GM18520 (cell line): ENCODE data around the gene MYEF2.

ENCODE experiments used
- ATAC-seq: cut with Tn5 transposase; IDR thresholded peaks from one replicate; pipeline ENCODE4 v1.9.1; 2021; ENCODE audit not compliant: unreplicated experiment

MYEF2 gene

GRCh38 chr15:48177766-48178647, at the start of gene MYEF2:
Gene MYEF2, minus strand, starts transcription at chr15:48178295. Its CDS starts 58 bp downstream, at chr15:48178237.
- peak; percentile 36 for ATAC-seq

- no peak for ATAC-seq
These were observed 47.7 kb upstream of the MYEF2 start for GRCh38 chr15:48225771-48226170.

GRCh38 chr15:48222627-48223026, 44.5 kb upstream of the MYEF2 start:
- no peak for ATAC-seq

GRCh38 chr15:48221885-48222284, 43.8 kb upstream of the MYEF2 start:
- ATAC-seq: no peak

GRCh38 chr15:48221261-48221660, 43.2 kb upstream of the MYEF2 start:
- no peak for ATAC-seq

GRCh38 chr15:48205981-48206380, 27.9 kb upstream of the MYEF2 start, which contains the start of gene SLC12A1:
Gene SLC12A1, plus strand, starts transcription at chr15:48206302. Its CDS starts 1,418 bp downstream, at chr15:48207720.
- ATAC-seq: no peak

GRCh38 chr15:48202068-48202467, 24.0 kb upstream of the MYEF2 start:
- ATAC-seq: no peak

- ATAC-seq: no peak
These were observed 13.6 kb upstream of the MYEF2 start, which contains the start of gene CTXN2 for GRCh38 chr15:48191574-48192225. Gene CTXN2, plus strand, starts transcription at chr15:48191665. Its CDS starts 9,636 bp downstream, at chr15:48201301.

- no peak for ATAC-seq
These were observed 13.0 kb upstream of the MYEF2 start for GRCh38 chr15:48190932-48191573.

GRCh38 chr15:48186271-48186670, 8.2 kb upstream of the MYEF2 start:
- ATAC-seq: no peak

GRCh38 chr15:48185529-48185928, 7.4 kb upstream of the MYEF2 start:
- no peak for ATAC-seq

GRCh38 chr15:48182749-48183148, 4.7 kb upstream of the MYEF2 start:
- no peak for ATAC-seq

GRCh38 chr15:48178648-48178931, 495 bp upstream of the MYEF2 start:
- no peak for ATAC-seq

- peak; percentile 43 for ATAC-seq
These were observed 721 bp downstream of the MYEF2 start for GRCh38 chr15:48177383-48177765.

GRCh38 chr15:48176957-48177356, 1.1 kb downstream of the MYEF2 start:
- ATAC-seq: no peak

GRCh38 chr15:48176112-48176511, 2.0 kb downstream of the MYEF2 start:
- ATAC-seq: no peak

- peak; percentile 43 for ATAC-seq
These were observed 3.0 kb downstream of the MYEF2 start for GRCh38 chr15:48175126-48175525.

GRCh38 chr15:48170981-48171380, 7.1 kb downstream of the MYEF2 start:
- ATAC-seq: no peak

- ATAC-seq: no peak
These were observed 9.5 kb downstream of the MYEF2 start for GRCh38 chr15:48168616-48169015.

- no peak for ATAC-seq
These were observed 24.6 kb downstream of the MYEF2 start for GRCh38 chr15:48153526-48153925.

- ATAC-seq: no peak
These were observed 28.2 kb downstream of the MYEF2 start for GRCh38 chr15:48149858-48150257.

GRCh38 chr15:48147358-48147757, 30.7 kb downstream of the MYEF2 start:
- no peak for ATAC-seq
